Endothelial cell of umbilical vein (primary cell): ENCODE data around the gene MKNK1.

Experiments used
- CTCF ChIP-seq, 2 donors: IDR thresholded peaks; 1 replicate in 1 of 2; 2 replicates in 1 of 2; pipeline ENCODE4 v1.5.1; 2011; ENCODE audit warnings: low read length in 2 of 2, mild to moderate bottlenecking in 2 of 2, moderate library complexity in 2 of 2, control low read depth in 1 of 2, inconsistent platforms in 1 of 2, low read depth in 1 of 2; ENCODE audit not compliant: insufficient read depth in 1 of 2; ENCODE audit errors: extremely low read depth in 1 of 2
- EZH2 ChIP-seq: IDR thresholded peaks from 2 replicates; pipeline ENCODE4 v1.6.1; 2012; ENCODE audit warnings: borderline replicate concordance, low read depth, mild to moderate bottlenecking, moderate library complexity, low read length, inconsistent platforms; ENCODE audit not compliant: severe bottlenecking
- FOS ChIP-seq: IDR thresholded peaks from 2 replicates; pipeline ENCODE4 v1.6.1; 2011; ENCODE audit warnings: mild to moderate bottlenecking, low read length, moderate library complexity, borderline replicate concordance; ENCODE audit not compliant: insufficient read depth
- GATA2 ChIP-seq: IDR thresholded peaks from 2 replicates; pipeline ENCODE4 v1.7.0; 2011; ENCODE audit warnings: low read depth, mild to moderate bottlenecking, moderate library complexity, mixed read lengths, low read length; ENCODE audit not compliant: insufficient read length, insufficient read depth
- JUN ChIP-seq: IDR thresholded peaks from 2 replicates; pipeline ENCODE4 v1.6.1; 2011; ENCODE audit warnings: borderline replicate concordance, low read depth; ENCODE audit not compliant: insufficient read length, insufficient read depth
- MAX ChIP-seq: IDR thresholded peaks from 2 replicates; pipeline ENCODE4 v1.6.1; 2011; ENCODE audit not compliant: insufficient read depth, insufficient read length
- MYC ChIP-seq: IDR thresholded peaks from one replicate; pipeline ENCODE4 v1.6.1; 2011; ENCODE audit warnings: mild to moderate bottlenecking, low read depth, low read length
- POLR2A ChIP-seq: IDR thresholded peaks from 2 replicates; pipeline ENCODE4 v1.6.1; 2012; ENCODE audit warnings: low read depth, mild to moderate bottlenecking, control low read depth, low read length
- POLR2AphosphoS5 ChIP-seq: IDR thresholded peaks from 2 replicates; pipeline ENCODE4 v1.6.1; 2012; ENCODE audit warnings: low read depth, mild to moderate bottlenecking, control low read depth, low read length, moderate library complexity; ENCODE audit not compliant: insufficient read depth

GRCh38 chr1:46621930-46622329, 17.9 kb upstream of the MKNK1 start:
- no peak for TF ChIP-seq GATA2
- no peak for TF ChIP-seq CTCF (IDR thresholded peaks at IDR 0.05; ENCODE audit: extremely low read depth in 1 of 2, insufficient read depth in 1 of 2, low read depth in 1 of 2, low read length in 2 of 2)
- TF ChIP-seq POLR2A = no peak
- no peak for TF ChIP-seq JUN
- no peak for TF ChIP-seq POLR2AphosphoS5
- no peak for TF ChIP-seq EZH2
- no peak for TF ChIP-seq FOS
- no peak for TF ChIP-seq MAX
- no peak for TF ChIP-seq MYC
